ENCODE measurements around the gene PEX11G.

GRCh38 chr19:7426986-7427385, 61.8 kb downstream of the PEX11G start:
- TF ChIP-seq CTCF (conservative IDR thresholded peaks at IDR 0.05) (no peak), ZFX (IDR thresholded peaks at IDR 0.05) (no peak)
